T-cell (primary cell): Measurements from ENCODE around the gene SHB. TPM values are rescaled to one million over a fixed set of nuclear protein-coding genes. Genes with fewer than 3 reads are reported as not detected.

Source experiments
- ATAC-seq, 4 experiments: fragments of 200-7000 bp in 3 of 4; fragments of 150-1000 bp in 1 of 4; cut with Tn5 transposase; replicated peaks in 1 of 4; 1 replicate in 3 of 4; 2 replicates in 1 of 4; pipeline ENCODE4 v1.10.0; 2021; ENCODE audit warnings: moderate library complexity in 3 of 4, mild to moderate bottlenecking in 2 of 4, moderate number of reproducible peaks in 1 of 4
- CTCF ChIA-PET, 2 donors: fragments of 300-600 bp; sonication (Branson Sonifier 250); formaldehyde crosslinking; loops; one replicate each; lab custom pipeline; 2022; ENCODE audit warnings: antibody characterized with exemption in 2 of 2; lab: Charles Lee
- POLR2A ChIA-PET, 2 donors: fragments of 300-600 bp; sonication (Branson Sonifier 250); formaldehyde crosslinking; loops; one replicate each; lab custom pipeline; 2022; ENCODE audit warnings: antibody characterized with exemption in 2 of 2; lab: Charles Lee
- DNase-seq, 35 experiments: peaks; one replicate each; pipeline versions ENCODE4 v3.0.0 to v3.0.0-alpha.2; 2013 to 2023
- H3K27ac ChIP-seq: one replicate; pipeline ENCODE4 v1.5.1; 2013; ENCODE audit warnings: low read length
- H3K27me3 ChIP-seq, 2 experiments: replicated peaks in 1 of 2; 1 replicate in 1 of 2; 2 replicates in 1 of 2; pipeline versions ENCODE4 v1.6.1 to v1.7.0; 2013; ENCODE audit warnings: low read length in 1 of 2, mixed read lengths in 1 of 2; ENCODE audit not compliant: control insufficient read depth in 2 of 2, insufficient read depth in 2 of 2; ENCODE audit errors: extremely low read depth in 1 of 2
- H3K36me3 ChIP-seq, 2 donors: 1 replicate in 1 of 2; 2 replicates in 1 of 2; pipeline versions ENCODE4 v1.6.1 to v1.7.0; 2013; ENCODE audit warnings: low read length in 1 of 2; ENCODE audit not compliant: control insufficient read depth in 2 of 2, insufficient read depth in 1 of 2; ENCODE audit errors: extremely low read depth in 1 of 2
- H3K4me1 ChIP-seq, 2 experiments: 1 replicate in 1 of 2; 2 replicates in 1 of 2; pipeline versions ENCODE4 v1.6.1 to v1.7.0; 2013; ENCODE audit warnings: low read length in 2 of 2, mixed read lengths in 1 of 2; ENCODE audit not compliant: insufficient read depth in 2 of 2, control insufficient read depth in 1 of 2; ENCODE audit errors: extremely low read depth in 1 of 2
- H3K4me3 ChIP-seq, 2 donors: 1 replicate in 1 of 2; 2 replicates in 1 of 2; pipeline versions ENCODE4 v1.5.1 to v1.7.0; 2013; ENCODE audit warnings: mild to moderate bottlenecking in 2 of 2, low read length in 1 of 2, moderate library complexity in 1 of 2; ENCODE audit not compliant: control insufficient read depth in 1 of 2; ENCODE audit errors: extremely low read depth in 1 of 2
- H3K9me3 ChIP-seq: 2 replicates; pipeline ENCODE4 v1.7.0; 2013
- H3K27ac Mint-ChIP-seq, 2 donors: one replicate each; pipeline ENCODE4 v1.8.0; 2020 to 2021; ENCODE audit warnings: mild to moderate bottlenecking in 2 of 2, mixed read lengths in 2 of 2
- H3K27me3 Mint-ChIP-seq, 2 donors: one replicate each; pipeline ENCODE4 v1.8.0; 2021 to 2022; ENCODE audit warnings: mixed read lengths in 2 of 2
- H3K36me3 Mint-ChIP-seq: one replicate; pipeline ENCODE4 v1.8.0; 2021; ENCODE audit warnings: mixed read lengths
- H3K4me1 Mint-ChIP-seq, 3 donors: one replicate each; pipeline ENCODE4 v1.8.0; 2020 to 2022; ENCODE audit warnings: mixed read lengths in 3 of 3, mild to moderate bottlenecking in 1 of 3
- H3K4me3 Mint-ChIP-seq, 3 donors: one replicate each; pipeline ENCODE4 v1.8.0; 2020 to 2022; ENCODE audit warnings: mild to moderate bottlenecking in 3 of 3, mixed read lengths in 3 of 3, moderate library complexity in 3 of 3
- H3K9me3 Mint-ChIP-seq, 3 donors: one replicate each; pipeline ENCODE4 v1.8.0; 2020 to 2022; ENCODE audit warnings: mixed read lengths in 3 of 3
- WGBS: methylation state at CpG from one replicate; pipeline ENCODE4 v1.1.5; 2013; ENCODE audit warnings: missing lambda C conversion rate; ENCODE audit not compliant: insufficient coverage; 5-methylcytosine and 5-hydroxymethylcytosine counted together
- total RNA-seq, 35 experiments: library from RNA in 6 of 35; stranded (reverse) in 6 of 35; fragments of 120-200 nt in 1 of 35; gene quantifications; one replicate each; pipeline versions ENCODE4 v1.2.1 to v1.2.4 and lab custom pipeline; 2013 to 2026

Gene SHB
- total RNA-seq, 5 donors from 2014 or later (not counting 1 experiment from before 2014, with no cell fraction given): 1.2 to 1.5 (median 1.3) TPM

- peaks cover 0 to 1% of the 10 kb centered on the region in 2 experiments for H3K27me3 ChIP-seq
- DNase-seq (no peak), ATAC-seq (no peak)
- Mint-ChIP-seq H3K4me1 (peaks cover 0 to 5% (median 3%) of the 10 kb centered on the region in 3 donors), H3K9me3 (no peaks in the 10 kb centered on the region), H3K27me3 (peaks cover 0 to 3% of the 10 kb centered on the region in 2 donors), H3K4me3 (no peak overlapping the region), H3K36me3 (no peaks in the 10 kb centered on the region), H3K27ac (no peak overlapping the region)
- no peak overlapping the region for H3K27ac ChIP-seq
- H3K9me3 ChIP-seq: no peaks in the 10 kb centered on the region
- WGBS: 83% methylated on average over 3 of the region's 5 CpGs
- H3K4me1 ChIP-seq: no peaks in the 10 kb centered on the region
- ChIA-PET POLR2A (no interaction called here), CTCF (no interaction called here)
- no peak overlapping the region for H3K4me3 ChIP-seq
- no peaks in the 10 kb centered on the region for H3K36me3 ChIP-seq
These were observed 89.2 kb downstream of the SHB start for GRCh38 chr9:37979844-37980243.

- H3K27me3 ChIP-seq: peaks cover 0 to 4% of the 10 kb centered on the region in 2 experiments
- no peak for DNase-seq
- Mint-ChIP-seq H3K9me3 (no peaks in the 10 kb centered on the region), H3K4me3 (no peak overlapping the region), H3K27me3 (peaks cover 0 to 3% of the 10 kb centered on the region in 2 donors), H3K4me1 (peaks cover 0 to 3% (median 0%) of the 10 kb centered on the region in 3 donors), H3K36me3 (no peaks in the 10 kb centered on the region), H3K27ac (no peak overlapping the region)
- H3K4me3 ChIP-seq: no peak overlapping the region
- H3K4me1 ChIP-seq: no peaks in the 10 kb centered on the region
- ChIA-PET CTCF (no interaction called here), POLR2A (no interaction called here)
- no peak overlapping the region for H3K27ac ChIP-seq
- 80% methylated on average over 1 of the region's 3 CpGs for WGBS
- no peaks in the 10 kb centered on the region for H3K9me3 ChIP-seq
- no peaks in the 10 kb centered on the region for H3K36me3 ChIP-seq
- ATAC-seq: no peak
These were observed 90.0 kb downstream of the SHB start for GRCh38 chr9:37978983-37979382.

- peaks cover 0 to 4% of the 10 kb centered on the region in 2 experiments for H3K27me3 ChIP-seq
- H3K36me3 ChIP-seq: no peaks in the 10 kb centered on the region
- Mint-ChIP-seq H3K27ac (no peak overlapping the region), H3K36me3 (no peaks in the 10 kb centered on the region), H3K27me3 (peaks cover 0 to 3% of the 10 kb centered on the region in 2 donors), H3K4me1 (peaks cover 0 to 3% (median 0%) of the 10 kb centered on the region in 3 donors), H3K9me3 (no peaks in the 10 kb centered on the region), H3K4me3 (no peak overlapping the region)
- no peak overlapping the region for H3K27ac ChIP-seq
- WGBS: 92% methylated on average over 2 of the region's 6 CpGs
- H3K4me1 ChIP-seq: no peaks in the 10 kb centered on the region
- ChIA-PET POLR2A (no interaction called here), CTCF (no interaction called here)
- no peak overlapping the region for H3K4me3 ChIP-seq
- no peak for DNase-seq
- no peak for ATAC-seq
- no peaks in the 10 kb centered on the region for H3K9me3 ChIP-seq
These were observed 90.6 kb downstream of the SHB start for GRCh38 chr9:37978481-37978864.

DNA sequence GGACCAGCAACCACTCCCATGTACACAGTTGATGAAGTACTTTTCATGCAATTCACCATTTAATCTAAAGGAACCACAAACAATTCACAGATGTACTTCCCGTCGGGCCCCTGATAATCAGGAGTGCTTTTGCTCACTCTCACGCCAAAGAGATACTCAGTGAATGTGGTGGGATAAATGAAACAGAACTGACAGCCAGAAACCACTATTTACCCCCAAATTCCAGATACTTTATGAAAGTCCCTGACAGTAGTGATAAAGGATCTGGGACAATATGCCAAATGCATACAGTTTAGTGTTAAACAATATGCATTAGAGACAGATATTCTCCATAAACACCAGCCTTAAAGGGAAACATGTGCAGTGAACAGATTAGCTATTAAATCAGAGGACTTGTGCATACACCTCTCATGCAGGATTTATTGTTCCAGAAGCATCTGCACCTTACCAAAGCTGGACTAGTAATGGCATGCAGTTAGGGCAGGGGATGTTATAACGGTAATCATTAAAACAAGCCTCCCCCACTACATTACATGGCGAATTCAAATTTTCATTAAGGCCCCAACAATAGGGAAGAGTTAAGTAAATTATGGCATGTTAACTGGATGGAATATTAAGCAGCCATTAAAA, 91.1 kb downstream of the SHB start:
- Mint-ChIP-seq H3K36me3 (no peaks in the 10 kb centered on the region), H3K4me1 (peaks cover 0 to 2% (median 0%) of the 10 kb centered on the region in 3 donors), H3K9me3 (no peaks in the 10 kb centered on the region), H3K27me3 (peaks cover 0 to 3% of the 10 kb centered on the region in 2 donors), H3K27ac (no peak overlapping the region), H3K4me3 (no peak overlapping the region)
- no peaks in the 10 kb centered on the region for H3K4me1 ChIP-seq
- H3K27me3 ChIP-seq: peaks cover 0 to 4% of the 10 kb centered on the region in 2 experiments
- H3K4me3 ChIP-seq: no peak overlapping the region
- no peaks in the 10 kb centered on the region for H3K36me3 ChIP-seq
- H3K9me3 ChIP-seq: no peaks in the 10 kb centered on the region
- ChIA-PET POLR2A (no interaction called here), CTCF (no interaction called here)
- no CpG with 5 or more reads among the region's 5 CpGs for WGBS
- H3K27ac ChIP-seq: no peak overlapping the region
- ATAC-seq (no peak), DNase-seq (no peak)

DNA sequence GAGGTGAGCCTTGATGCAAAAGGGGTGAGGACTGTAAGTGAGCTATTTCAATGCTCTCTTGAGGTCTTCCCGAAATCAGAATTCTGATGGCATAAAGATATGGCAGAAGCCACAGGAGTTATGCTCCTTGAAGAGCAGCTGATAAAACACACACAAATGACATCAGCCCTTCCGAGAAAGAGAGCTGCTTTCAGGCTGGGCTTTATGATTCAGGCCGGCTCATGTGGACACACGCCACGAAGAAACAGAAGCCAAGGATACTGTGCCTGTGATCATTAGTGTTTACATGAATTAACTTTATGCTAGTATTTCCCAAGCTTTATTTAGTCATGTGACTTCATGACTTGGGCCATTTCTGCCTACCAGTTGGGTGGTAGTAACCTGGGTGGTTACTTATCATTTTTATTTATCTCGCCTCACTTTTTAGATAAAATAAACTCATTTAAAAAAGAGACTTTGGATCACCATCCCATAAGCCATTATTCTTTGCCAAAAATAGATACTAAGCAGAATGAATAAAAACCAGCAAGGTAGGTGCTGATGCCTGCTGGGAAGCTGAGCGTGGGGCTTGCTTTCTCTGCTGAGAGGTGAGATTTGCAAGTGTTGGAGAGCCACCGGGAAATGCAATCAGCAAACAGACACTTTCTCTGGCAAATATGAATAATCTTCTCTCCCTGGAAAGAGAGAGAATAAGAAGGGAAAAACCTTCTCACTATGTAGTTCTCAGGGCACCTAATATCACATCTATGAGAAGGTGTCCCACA, 92.1 kb downstream of the SHB start:
- ChIA-PET CTCF (no interaction called here), POLR2A (no interaction called here)
- no peak overlapping the region for H3K27ac Mint-ChIP-seq
- H3K9me3 Mint-ChIP-seq: no peaks in the 10 kb centered on the region
- DNase-seq (no peak), ATAC-seq (no peak)
- Histone ChIP-seq H3K27me3 (peaks cover 0 to 4% of the 10 kb centered on the region in 2 experiments), H3K36me3 (no peaks in the 10 kb centered on the region), H3K9me3 (no peaks in the 10 kb centered on the region), H3K4me1 (no peaks in the 10 kb centered on the region), H3K4me3 (no peak overlapping the region), H3K27ac (no peak overlapping the region)
- no CpG with 5 or more reads among the region's 8 CpGs for WGBS
- H3K27me3 Mint-ChIP-seq: peaks cover 0 to 3% of the 10 kb centered on the region in 2 donors
- H3K36me3 Mint-ChIP-seq: no peaks in the 10 kb centered on the region
- no peak overlapping the region for H3K4me3 Mint-ChIP-seq
- H3K4me1 Mint-ChIP-seq: no peaks in the 10 kb centered on the region

DNA sequence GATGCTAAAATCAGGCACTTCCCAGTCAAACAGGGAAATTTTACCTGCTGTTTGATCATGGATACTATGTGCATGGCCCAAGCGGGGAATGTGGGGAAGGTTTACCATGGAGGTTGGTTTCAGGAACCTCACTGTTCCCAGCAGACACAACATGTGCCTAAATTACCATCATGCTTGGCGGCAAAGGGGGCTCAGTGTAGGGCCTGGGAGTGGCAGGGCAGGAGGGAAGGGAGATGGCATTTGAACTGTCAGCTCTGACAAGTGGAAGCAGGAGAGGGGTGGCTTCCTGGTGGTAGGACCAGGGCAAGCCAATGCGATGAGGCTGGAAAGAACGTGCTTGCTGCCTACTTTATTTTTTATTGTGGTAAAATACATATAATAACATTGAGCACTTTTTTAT, 93.4 kb downstream of the SHB start:
- Mint-ChIP-seq H3K9me3 (no peaks in the 10 kb centered on the region), H3K4me1 (no peaks in the 10 kb centered on the region)
- WGBS: no CpG with 5 or more reads among the region's 4 CpGs

More for the DNA sequence above, 93.4 kb downstream of the SHB start:
- Histone ChIP-seq H3K9me3 (no peaks in the 10 kb centered on the region), H3K4me1 (no peaks in the 10 kb centered on the region), H3K4me3 (no peak overlapping the region), H3K27me3 (peaks cover 0 to 4% of the 10 kb centered on the region in 2 experiments), H3K27ac (no peak overlapping the region), H3K36me3 (no peaks in the 10 kb centered on the region)
- POLR2A ChIA-PET: no interaction called here
- ATAC-seq (no peak), DNase-seq (no peak)
- H3K27me3 Mint-ChIP-seq: peaks cover 0 to 3% of the 10 kb centered on the region in 2 donors
- H3K27ac Mint-ChIP-seq: no peak overlapping the region
- CTCF ChIA-PET: no interaction called here
- H3K36me3 Mint-ChIP-seq: no peaks in the 10 kb centered on the region
- H3K4me3 Mint-ChIP-seq: no peak overlapping the region
